H54 (cell line): ENCODE measurements around the gene HS3ST2.
"Not testable (repeated sequence)": the region's sequence is repeated elsewhere in the genome, so short reads cannot be mapped to it uniquely, and the experiment has no call there.

Experiments used
- DNase-seq: peaks from one replicate; pipeline ENCODE4 v3.0.0; 2011; ENCODE audit warnings: low spot score, mixed read lengths; ENCODE audit not compliant: insufficient read length
- FAIRE-seq: peaks from 3 replicates; lab custom pipeline; 2011; peaks lifted over from hg19 to GRCh38; lab: Jason Lieb, UNC
- POLR2A ChIP-seq: IDR thresholded peaks from 2 replicates; pipeline ENCODE4 v1.6.1; 2011; ENCODE audit warnings: low read depth, mild to moderate bottlenecking, low read length

HS3ST2 gene

DNA sequence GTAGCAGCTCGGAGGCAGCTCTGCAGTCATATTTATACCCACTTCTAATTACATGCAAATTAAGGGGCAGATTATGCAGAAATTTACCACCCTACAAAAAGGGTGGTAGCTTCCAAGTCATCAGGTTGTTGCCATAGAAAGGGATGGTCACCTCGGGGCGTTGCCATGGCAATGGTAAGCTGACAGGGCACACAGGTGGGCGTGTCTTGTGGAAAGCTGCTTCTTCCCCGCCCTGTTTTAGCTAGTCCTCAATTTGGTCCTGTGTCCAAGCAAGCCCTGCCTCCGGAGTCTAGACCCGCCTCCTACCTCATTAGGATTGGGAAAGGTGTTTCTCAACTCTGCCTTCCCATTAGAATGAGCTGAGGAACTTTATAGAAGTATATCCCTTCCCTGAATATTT lies 98.7 kb downstream of the HS3ST2 start:
- DNase-seq (no peak), FAIRE-seq (no peak)
- no peak for TF ChIP-seq POLR2A

GRCh38 chr16:22915003-22915402 lies 101.0 kb downstream of the HS3ST2 start:
- TF ChIP-seq POLR2A = no peak
- no peak for FAIRE-seq
- no peak for DNase-seq

DNA sequence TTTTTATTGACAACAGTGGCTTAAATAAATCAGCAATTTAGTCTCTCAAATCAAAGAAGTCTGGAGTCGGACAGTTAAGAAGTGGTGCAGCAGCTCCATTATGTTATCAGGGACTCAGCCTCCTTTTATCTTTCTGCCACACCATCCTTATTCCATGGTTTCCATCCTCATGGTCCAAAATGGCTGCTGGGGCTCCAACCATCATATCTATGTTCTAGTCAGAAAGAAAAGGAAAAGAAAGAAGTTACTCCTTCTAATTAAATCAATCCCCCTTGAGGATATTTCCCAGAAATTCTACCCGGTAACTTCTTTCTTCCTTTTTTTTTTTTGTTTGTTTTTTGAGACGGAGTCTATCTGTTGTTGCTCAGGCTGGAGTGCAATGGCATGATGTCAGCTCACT lies 109.5 kb downstream of the HS3ST2 start:
- FAIRE-seq = no peak
- DNase-seq = no peak
- TF ChIP-seq POLR2A = no peak

DNA sequence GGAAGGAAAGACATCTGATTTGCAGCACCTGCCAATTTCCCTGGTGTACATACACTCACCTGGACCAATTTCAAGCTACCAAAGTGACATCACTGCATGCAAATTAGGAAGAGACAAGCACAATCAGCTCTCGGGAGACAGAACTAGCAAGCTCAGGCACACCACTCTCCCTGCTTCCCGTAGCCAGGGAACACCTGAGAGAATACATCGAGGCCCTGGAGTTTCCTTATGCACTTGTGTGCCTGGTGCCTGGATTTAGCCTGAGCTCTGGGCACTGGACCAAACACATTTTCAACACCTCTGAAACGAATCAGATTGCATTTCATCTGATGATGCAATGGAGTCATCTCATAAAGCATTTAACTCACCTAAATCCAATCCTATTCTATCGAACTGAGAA lies 110.5 kb downstream of the HS3ST2 start:
- no peak for FAIRE-seq
- TF ChIP-seq POLR2A = no peak
- DNase-seq = no peak

GRCh38 chr16:22926105-22926751 lies 112.3 kb downstream of the HS3ST2 start:
- DNase-seq (no peak), FAIRE-seq (no peak)
- no peak for TF ChIP-seq POLR2A

DNA sequence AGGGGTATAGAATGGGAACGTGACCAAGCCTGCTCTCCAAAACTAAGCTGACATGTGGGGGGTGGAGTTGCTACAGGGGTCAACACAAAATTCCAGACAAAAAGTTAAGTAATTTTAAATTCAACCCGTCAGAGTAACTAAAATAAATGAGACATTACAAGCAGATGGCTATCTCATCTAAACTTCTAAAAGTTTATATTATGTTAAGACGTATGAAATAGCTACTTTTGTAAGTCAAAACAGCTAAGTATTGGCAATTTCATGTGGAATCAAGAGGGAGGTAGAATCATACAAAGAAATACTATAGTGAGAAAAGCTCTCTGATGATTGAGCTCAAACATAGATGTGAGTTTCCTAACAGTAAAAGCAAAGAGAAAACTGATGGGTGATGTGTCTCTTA lies 113.3 kb downstream of the HS3ST2 start:
- TF ChIP-seq POLR2A = no peak
- no peak for FAIRE-seq
- DNase-seq = no peak

DNA sequence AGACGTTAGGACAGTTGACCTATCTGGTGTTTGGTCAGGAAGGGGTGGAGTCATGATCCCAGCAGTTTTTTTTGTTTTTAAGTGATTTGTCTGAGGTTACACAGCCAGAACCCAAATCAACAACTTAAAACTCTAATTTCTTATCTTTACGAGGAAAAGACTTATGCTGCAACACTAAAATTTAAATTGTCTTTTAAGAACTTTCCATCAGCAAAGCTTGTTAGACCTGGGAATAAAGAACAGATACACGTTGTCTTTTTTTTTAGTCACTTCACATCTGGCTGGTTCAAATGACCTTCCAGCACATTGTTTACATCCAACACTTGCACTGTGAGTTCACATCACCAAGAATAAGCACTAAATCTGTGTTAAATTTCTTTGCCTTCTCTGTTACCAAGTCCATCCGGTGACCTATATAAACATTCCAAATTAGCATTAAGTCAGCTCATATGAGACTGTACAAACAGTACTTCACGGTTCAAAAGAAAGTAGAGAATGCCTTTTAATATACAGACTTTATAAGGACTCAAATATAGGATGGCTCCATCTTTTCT lies 115.0 kb downstream of the HS3ST2 start:
- TF ChIP-seq POLR2A = no peak
- DNase-seq (no peak), FAIRE-seq (no peak)

DNA sequence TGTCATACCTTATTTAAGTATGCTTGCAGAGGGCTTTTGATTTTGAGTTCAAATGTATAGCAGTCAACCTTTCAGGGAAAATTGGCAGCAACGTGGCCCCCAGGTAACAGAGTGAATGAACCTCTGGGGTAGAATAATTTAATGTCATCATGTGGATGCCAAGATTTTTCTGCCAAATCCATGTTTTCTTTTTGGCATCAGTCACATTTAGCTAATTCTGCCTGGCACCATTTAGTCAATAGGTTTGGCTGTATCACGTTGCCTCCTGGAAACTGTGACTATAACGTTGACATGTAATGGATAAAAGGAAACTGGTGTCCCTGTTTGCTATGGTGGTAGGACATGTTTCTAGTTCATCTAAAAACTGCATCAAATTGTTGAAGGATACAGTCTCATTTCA lies 115.5 kb downstream of the HS3ST2 start:
- no peak for DNase-seq
- TF ChIP-seq POLR2A = no peak
- no peak for FAIRE-seq

DNA sequence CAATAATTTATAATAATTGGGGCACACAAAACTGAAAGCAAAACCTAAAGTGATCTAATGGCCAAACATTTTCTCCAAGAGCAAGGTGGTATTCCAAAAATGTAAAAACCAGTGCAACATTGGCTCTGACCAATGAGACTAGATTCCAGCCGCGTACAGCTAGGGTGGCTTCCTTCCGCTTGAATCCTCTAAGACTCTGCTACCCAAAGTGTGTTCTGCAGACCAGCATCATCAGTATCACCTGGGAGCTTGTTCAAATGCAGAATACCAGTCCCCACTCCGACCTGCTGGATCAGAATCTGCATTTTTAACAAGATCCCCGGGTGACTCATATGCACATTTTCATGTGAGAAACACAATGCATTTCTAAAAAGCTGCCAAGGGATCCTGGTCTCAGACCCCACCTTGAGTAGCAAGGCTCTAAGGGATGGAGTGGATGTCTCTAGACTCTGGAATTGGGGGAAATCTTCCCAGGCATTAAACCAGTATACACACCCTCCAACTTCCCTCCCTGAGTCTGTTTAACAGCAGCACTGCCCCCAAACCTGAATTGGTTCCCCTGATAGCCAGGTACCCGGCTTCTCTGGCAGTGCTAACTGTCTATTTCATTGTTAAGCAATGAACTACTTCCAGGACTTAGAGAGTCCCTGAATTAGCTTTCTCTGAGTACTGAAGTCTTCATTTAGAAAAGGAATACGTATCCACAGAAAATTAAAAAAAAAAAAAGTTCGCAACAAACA lies 118.2 kb downstream of the HS3ST2 start:
- no peak for TF ChIP-seq POLR2A
- FAIRE-seq (no peak), DNase-seq (no peak)

DNA sequence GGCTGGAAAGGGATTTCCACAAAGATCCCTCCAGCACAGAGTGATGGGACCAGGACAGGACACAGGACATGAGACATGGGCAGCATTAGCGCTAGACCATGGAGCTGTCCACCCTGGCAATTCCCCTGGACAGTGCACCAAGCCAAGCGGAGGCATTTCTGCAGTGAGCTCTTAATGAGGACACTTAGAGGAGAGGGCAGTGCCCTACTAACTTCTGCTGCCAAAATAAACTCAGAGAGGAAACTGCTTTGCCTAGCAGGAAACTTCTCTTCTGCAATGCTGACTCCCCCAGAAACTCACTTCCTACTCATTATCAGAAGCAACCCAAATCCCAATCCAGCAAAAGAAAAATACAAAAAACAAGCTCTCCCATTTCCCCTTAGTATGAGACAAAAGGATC lies 119.2 kb downstream of the HS3ST2 start:
- FAIRE-seq (no peak), DNase-seq (no peak)
- TF ChIP-seq POLR2A = no peak

DNA sequence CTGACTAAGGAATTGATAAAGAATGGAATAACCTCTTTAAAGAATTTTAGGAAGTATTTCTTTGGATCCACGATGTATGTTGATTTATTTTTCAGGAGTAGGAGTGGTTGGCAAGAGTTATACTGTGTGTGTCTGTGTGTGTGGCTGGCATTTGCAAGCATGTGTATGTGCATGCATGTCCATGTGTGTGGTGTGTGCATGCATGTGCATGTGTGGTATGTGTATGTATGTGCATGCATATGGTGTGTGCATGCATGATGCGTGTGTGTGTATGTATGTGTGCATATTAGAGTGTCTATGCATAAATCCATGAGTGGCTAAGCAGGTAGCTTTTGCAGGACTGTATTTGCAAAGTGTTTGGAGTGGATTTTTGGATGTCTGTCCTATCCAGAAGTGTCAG lies 120.8 kb downstream of the HS3ST2 start:
- TF ChIP-seq POLR2A = no peak
- no peak for FAIRE-seq

GRCh38 chr16:22937169-22937568 lies 123.2 kb downstream of the HS3ST2 start:
- FAIRE-seq (no peak), DNase-seq (no peak)
- no peak for TF ChIP-seq POLR2A

More for the DNA sequence above, 120.8 kb downstream of the HS3ST2 start:
- DNase-seq = no peak

- TF ChIP-seq POLR2A = no peak
- DNase-seq (no peak), FAIRE-seq (no peak)
Observed at GRCh38 chr16:22938647-22939046, 124.7 kb downstream of the HS3ST2 start.

GRCh38 chr16:22939744-22940363 lies 125.9 kb downstream of the HS3ST2 start:
- DNase-seq, FAIRE-seq: not testable (repeated sequence)
